Panc1 (cell line): ENCODE measurements around the gene SERPINB2. TPM values are rescaled to one million over a fixed set of nuclear protein-coding genes. Genes with fewer than 3 reads are reported as not detected.

Source experiments
- ATAC-seq: fragments of 200-7000 bp; cut with Tn5 transposase; 2 replicates; pipeline ENCODE4 v1.9.1; 2020; ENCODE audit warnings: mild to moderate bottlenecking, moderate library complexity
- BruUV-seq: library from RNA; stranded (reverse); fragments of 400-500 nt; replicated peaks from 2 replicates; lab custom pipeline; 2021; lab: Mats Ljungman, UMichigan
- CTCF ChIA-PET: fragments of 300-600 bp; sonication (Branson Sonifier 250); formaldehyde crosslinking; loops from one replicate; lab custom pipeline; 2022; ENCODE audit warnings: antibody characterized with exemption; lab: Charles Lee
- POLR2A ChIA-PET: fragments of 300-600 bp; sonication (Branson Sonifier 250); formaldehyde crosslinking; loops from one replicate; lab custom pipeline; 2022; ENCODE audit warnings: antibody characterized with exemption; lab: Charles Lee
- DNase-seq: peaks from one replicate; pipeline ENCODE4 v3.0.0-alpha.2; 2010; ENCODE audit warnings: low read depth, low spot score
- H3K27ac ChIP-seq: 2 replicates; pipeline ENCODE4 v1.5.1; 2011; ENCODE audit warnings: mild to moderate bottlenecking, low read length, inconsistent platforms
- H3K27me3 ChIP-seq: fragments of 200-500 bp; sonication (Bioruptor generic); 2 replicates; pipeline ENCODE4 v1.6.0; 2014; ENCODE audit warnings: low read length, inconsistent platforms; ENCODE audit not compliant: control insufficient read depth, insufficient read depth
- H3K36me3 ChIP-seq: fragments of 200-500 bp; sonication (Bioruptor generic); 2 replicates; pipeline ENCODE4 v1.5.1; 2014; ENCODE audit warnings: inconsistent platforms, mild to moderate bottlenecking, low read length, moderate library complexity; ENCODE audit not compliant: control insufficient read depth, insufficient read depth
- H3K4me1 ChIP-seq: 2 replicates; pipeline ENCODE4 v1.5.1; 2011; ENCODE audit warnings: inconsistent platforms, mild to moderate bottlenecking, low read length, moderate library complexity; ENCODE audit not compliant: control insufficient read depth, insufficient read depth
- H3K4me3 ChIP-seq, 2 experiments: 2 replicates each; pipeline ENCODE4 v1.5.1; 2011 to 2012; ENCODE audit warnings: low read depth in 2 of 2, low read length in 2 of 2, mild to moderate bottlenecking in 2 of 2, inconsistent platforms in 1 of 2, moderate library complexity in 1 of 2
- H3K9me3 ChIP-seq: fragments of 200-500 bp; sonication (Bioruptor generic); 2 replicates; pipeline ENCODE4 v1.5.1; 2014; ENCODE audit warnings: low read depth, mild to moderate bottlenecking, inconsistent platforms, low read length, moderate library complexity; ENCODE audit not compliant: control insufficient read depth, insufficient read depth
- POLR2AphosphoS5 ChIP-seq: IDR thresholded peaks from 2 replicates; pipeline ENCODE4 v1.6.1; 2012; ENCODE audit warnings: mild to moderate bottlenecking, low read depth, low read length, moderate library complexity
- SIN3A ChIP-seq: IDR thresholded peaks from 2 replicates; pipeline ENCODE4 v1.6.1; 2012; ENCODE audit warnings: low read depth, mild to moderate bottlenecking, low read length, moderate library complexity, borderline replicate concordance; ENCODE audit not compliant: insufficient read depth
- TCF7L2 ChIP-seq: IDR thresholded peaks from 2 replicates; pipeline ENCODE4 v1.6.1; 2011; ENCODE audit warnings: mild to moderate bottlenecking, low read depth, low read length, inconsistent platforms
- in situ Hi-C: cut with HindIII; loops from 2 replicates; pipeline ENCODE4 v1.10.0; 2016; ENCODE audit warnings: low sequenced_read_pairs, low pct_unique_long_range_greater_than_20kb
- intact Hi-C: fragments of 100-400 bp; cut with micrococcal nuclease; formaldehyde crosslinking; loops from one replicate; pipeline ENCODE4 v1.10.0; 2022; ENCODE audit not compliant: unreplicated experiment
- total RNA-seq: library from RNA; stranded (reverse); gene quantifications from one replicate; pipeline ENCODE4 v1.2.1, GENCODE V29; 2021; ENCODE audit not compliant: unreplicated experiment
- TF ChIP-seq, protein P1 (sequence below), 2 experiments: IDR thresholded peaks; 2 replicates each; pipeline ENCODE4 v1.6.1; 2011 to 2012; ENCODE audit warnings: low read depth in 2 of 2, control low read depth in 1 of 2, low read length in 1 of 2, mild to moderate bottlenecking in 1 of 2, moderate library complexity in 1 of 2; ENCODE audit not compliant: insufficient read depth in 1 of 2
- TF ChIP-seq, protein P2 (sequence below): fragments of 450-650 bp; IDR thresholded peaks from 2 replicates; pipeline ENCODE4 v1.5.1; 2017; ENCODE audit warnings: mild to moderate bottlenecking

The SERPINB2 gene
- total RNA-seq, 1 experiment from 2014 or later: not detected

DNA sequence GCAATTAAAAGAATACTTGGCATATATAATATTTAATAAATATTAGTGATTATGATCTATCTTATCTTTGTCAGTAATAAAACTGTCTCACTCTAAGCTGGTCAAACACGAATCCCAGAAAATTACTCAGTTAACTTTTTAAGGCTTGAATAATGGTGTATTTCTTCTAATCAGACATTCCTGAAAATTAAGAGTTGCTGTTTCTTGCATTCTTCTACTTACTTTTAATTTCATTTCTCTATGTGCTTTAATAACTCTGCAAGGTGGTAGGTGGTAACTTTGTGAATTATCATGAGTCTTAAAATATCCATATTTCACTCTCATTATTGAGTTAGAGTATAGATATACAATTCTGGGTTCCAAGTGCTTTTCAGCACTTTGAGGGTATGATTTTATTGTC lies 17.2 kb downstream of the SERPINB2 start:
- no peaks in the 10 kb centered on the region for H3K9me3 ChIP-seq
- H3K4me1 ChIP-seq: no peaks in the 10 kb centered on the region
- ChIA-PET POLR2A (no interaction called here), CTCF (no interaction called here)
- in situ Hi-C loops: no loop called here
- no peak for DNase-seq
- no peak for ATAC-seq
- no peak overlapping the region for H3K27ac ChIP-seq
- intact Hi-C loops: no loop called here
- H3K4me3 ChIP-seq: no peak overlapping the region
- TF ChIP-seq, protein P1, sequence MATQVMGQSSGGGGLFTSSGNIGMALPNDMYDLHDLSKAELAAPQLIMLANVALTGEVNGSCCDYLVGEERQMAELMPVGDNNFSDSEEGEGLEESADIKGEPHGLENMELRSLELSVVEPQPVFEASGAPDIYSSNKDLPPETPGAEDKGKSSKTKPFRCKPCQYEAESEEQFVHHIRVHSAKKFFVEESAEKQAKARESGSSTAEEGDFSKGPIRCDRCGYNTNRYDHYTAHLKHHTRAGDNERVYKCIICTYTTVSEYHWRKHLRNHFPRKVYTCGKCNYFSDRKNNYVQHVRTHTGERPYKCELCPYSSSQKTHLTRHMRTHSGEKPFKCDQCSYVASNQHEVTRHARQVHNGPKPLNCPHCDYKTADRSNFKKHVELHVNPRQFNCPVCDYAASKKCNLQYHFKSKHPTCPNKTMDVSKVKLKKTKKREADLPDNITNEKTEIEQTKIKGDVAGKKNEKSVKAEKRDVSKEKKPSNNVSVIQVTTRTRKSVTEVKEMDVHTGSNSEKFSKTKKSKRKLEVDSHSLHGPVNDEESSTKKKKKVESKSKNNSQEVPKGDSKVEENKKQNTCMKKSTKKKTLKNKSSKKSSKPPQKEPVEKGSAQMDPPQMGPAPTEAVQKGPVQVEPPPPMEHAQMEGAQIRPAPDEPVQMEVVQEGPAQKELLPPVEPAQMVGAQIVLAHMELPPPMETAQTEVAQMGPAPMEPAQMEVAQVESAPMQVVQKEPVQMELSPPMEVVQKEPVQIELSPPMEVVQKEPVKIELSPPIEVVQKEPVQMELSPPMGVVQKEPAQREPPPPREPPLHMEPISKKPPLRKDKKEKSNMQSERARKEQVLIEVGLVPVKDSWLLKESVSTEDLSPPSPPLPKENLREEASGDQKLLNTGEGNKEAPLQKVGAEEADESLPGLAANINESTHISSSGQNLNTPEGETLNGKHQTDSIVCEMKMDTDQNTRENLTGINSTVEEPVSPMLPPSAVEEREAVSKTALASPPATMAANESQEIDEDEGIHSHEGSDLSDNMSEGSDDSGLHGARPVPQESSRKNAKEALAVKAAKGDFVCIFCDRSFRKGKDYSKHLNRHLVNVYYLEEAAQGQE (IDR thresholded peaks at IDR 0.05; ENCODE audit: insufficient read depth in 1 of 2, low read depth in 2 of 2, low read length in 1 of 2): no peak
- TF ChIP-seq TCF7L2 (no peak), SIN3A (no peak), POLR2AphosphoS5 (no peak)
- TF ChIP-seq, protein P2, sequence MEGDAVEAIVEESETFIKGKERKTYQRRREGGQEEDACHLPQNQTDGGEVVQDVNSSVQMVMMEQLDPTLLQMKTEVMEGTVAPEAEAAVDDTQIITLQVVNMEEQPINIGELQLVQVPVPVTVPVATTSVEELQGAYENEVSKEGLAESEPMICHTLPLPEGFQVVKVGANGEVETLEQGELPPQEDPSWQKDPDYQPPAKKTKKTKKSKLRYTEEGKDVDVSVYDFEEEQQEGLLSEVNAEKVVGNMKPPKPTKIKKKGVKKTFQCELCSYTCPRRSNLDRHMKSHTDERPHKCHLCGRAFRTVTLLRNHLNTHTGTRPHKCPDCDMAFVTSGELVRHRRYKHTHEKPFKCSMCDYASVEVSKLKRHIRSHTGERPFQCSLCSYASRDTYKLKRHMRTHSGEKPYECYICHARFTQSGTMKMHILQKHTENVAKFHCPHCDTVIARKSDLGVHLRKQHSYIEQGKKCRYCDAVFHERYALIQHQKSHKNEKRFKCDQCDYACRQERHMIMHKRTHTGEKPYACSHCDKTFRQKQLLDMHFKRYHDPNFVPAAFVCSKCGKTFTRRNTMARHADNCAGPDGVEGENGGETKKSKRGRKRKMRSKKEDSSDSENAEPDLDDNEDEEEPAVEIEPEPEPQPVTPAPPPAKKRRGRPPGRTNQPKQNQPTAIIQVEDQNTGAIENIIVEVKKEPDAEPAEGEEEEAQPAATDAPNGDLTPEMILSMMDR: no peak
- no peaks in the 10 kb centered on the region for H3K36me3 ChIP-seq
- no TSS peak for BruUV-seq
- no peaks in the 10 kb centered on the region for H3K27me3 ChIP-seq

DNA sequence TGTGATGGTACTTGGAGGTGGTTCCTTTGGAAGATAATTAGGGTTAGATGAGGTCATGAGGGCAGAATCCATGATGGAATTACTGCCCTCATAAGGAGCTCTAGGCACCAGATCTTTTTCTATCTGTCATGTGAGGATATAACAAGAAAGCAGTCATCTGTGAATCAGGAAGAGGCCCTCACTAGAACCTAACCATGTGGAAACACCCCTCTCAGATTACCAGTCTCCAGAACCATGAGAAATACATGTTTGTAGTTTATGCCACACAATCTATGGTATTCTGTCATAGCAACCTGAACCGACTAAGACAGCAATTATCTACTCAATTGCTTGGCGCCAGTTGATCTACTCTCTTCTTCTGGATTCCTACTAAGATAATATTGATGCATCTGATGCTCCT lies 17.9 kb downstream of the SERPINB2 start:
- Histone ChIP-seq H3K4me3 (no peak overlapping the region), H3K9me3 (no peaks in the 10 kb centered on the region), H3K27me3 (no peaks in the 10 kb centered on the region), H3K4me1 (no peaks in the 10 kb centered on the region), H3K36me3 (no peaks in the 10 kb centered on the region), H3K27ac (no peak overlapping the region)
- in situ Hi-C loops (no loop called here), intact Hi-C loops (no loop called here)
- no peak for ATAC-seq
- ChIA-PET CTCF (no interaction called here), POLR2A (no interaction called here)
- DNase-seq: no peak
- TF ChIP-seq, protein P1 (IDR thresholded peaks at IDR 0.05; ENCODE audit: insufficient read depth in 1 of 2, low read depth in 2 of 2, low read length in 1 of 2): no peak
- TF ChIP-seq, protein P2: no peak
- TF ChIP-seq SIN3A: no peak
- no peak for TF ChIP-seq POLR2AphosphoS5
- no TSS peak for BruUV-seq
